ENCODE results near the gene ANKRD13B.

ANKRD13B gene

GRCh38 chr17:29592850-29593551 is at the start of gene ANKRD13B (continued):
- TF ChIP-seq ZBTB11 (tag by site-specific recombination; conservative IDR thresholded peaks at IDR 0.05; ENCODE audit: low read depth) = peak; percentile 53
- no peak for TF ChIP-seq ZNF529 (tag by site-specific recombination; IDR thresholded peaks at IDR 0.05; ENCODE audit: insufficient replicate concordance)
- TF ChIP-seq ZSCAN5A (tag by site-specific recombination; IDR thresholded peaks at IDR 0.05) = 0 out of 2 replicates have a peak, but pooled peaks have one; percentile 23
- TF ChIP-seq PBX3 (CRISPR knock-in tag; IDR thresholded peaks at IDR 0.05) = no peak
- TF ChIP-seq ZNF366 (tag by site-specific recombination; conservative IDR thresholded peaks at IDR 0.05) = no peak
- no peak for TF ChIP-seq ZSCAN18 (tag by site-specific recombination; IDR thresholded peaks at IDR 0.05)
- TF ChIP-seq KLF8 (tag by site-specific recombination; IDR thresholded peaks at IDR 0.05) = peak; percentile 91
- no peak for TF ChIP-seq ZNF596 (tag by site-specific recombination; IDR thresholded peaks at IDR 0.05)
- TF ChIP-seq ZBTB17 (tag by site-specific recombination; IDR thresholded peaks at IDR 0.05) = peak; percentile 13; the same call in 1 of the 2 replicates
- TF ChIP-seq ZNF548 (tag by site-specific recombination; IDR thresholded peaks at IDR 0.05) = no peak
- peak; percentile 77 for TF ChIP-seq KLF1 (tag by site-specific recombination; IDR thresholded peaks at IDR 0.05)
- no peak for TF ChIP-seq ZSCAN16 (tag by site-specific recombination; IDR thresholded peaks at IDR 0.05)
- no peak for TF ChIP-seq ZNF121 (tag by site-specific recombination; IDR thresholded peaks at IDR 0.05)
- no peak for TF ChIP-seq ZNF10 (tag by site-specific recombination; IDR thresholded peaks at IDR 0.05)
- TF ChIP-seq ZNF707 (tag by site-specific recombination; IDR thresholded peaks at IDR 0.05) = no peak
- no peak for TF ChIP-seq ZNF544 (tag by site-specific recombination; IDR thresholded peaks at IDR 0.05)
- TF ChIP-seq ZNF280C (tag by site-specific recombination; IDR thresholded peaks at IDR 0.05) = no peak
- no peak for TF ChIP-seq ZNF266 (tag by site-specific recombination; IDR thresholded peaks at IDR 0.05; ENCODE audit: low read depth)
- TF ChIP-seq ZNF777 (tag by site-specific recombination; IDR thresholded peaks at IDR 0.05; ENCODE audit: borderline replicate concordance) = no peak
- TF ChIP-seq ZNF311 (tag by site-specific recombination; IDR thresholded peaks at IDR 0.05; ENCODE audit: borderline replicate concordance) = no peak
- no peak for TF ChIP-seq YY1 (tag by site-specific recombination; IDR thresholded peaks at IDR 0.05)
- TF ChIP-seq ZNF416 (tag by site-specific recombination; IDR thresholded peaks at IDR 0.05) = no peak
- TF ChIP-seq SETDB1 (IDR thresholded peaks at IDR 0.05; ENCODE audit: insufficient read length, low read length) = no peak
- TF ChIP-seq PRDM4 (tag by site-specific recombination; IDR thresholded peaks at IDR 0.05) = no peak
- TF ChIP-seq ZNF792 (tag by site-specific recombination; IDR thresholded peaks at IDR 0.05) = no peak
- 0 out of 2 replicates have a peak, but pooled peaks have one; percentile 26 for TF ChIP-seq ZNF610 (tag by site-specific recombination; IDR thresholded peaks at IDR 0.05; ENCODE audit: borderline replicate concordance)
